Measurements from ENCODE around the gene STK32B. TPM values are rescaled to one million over a fixed set of nuclear protein-coding genes. Genes with fewer than 3 reads are reported as not detected.

Gene STK32B
- total and polyA plus RNA-seq, 2 experiments from 2014 or later = 0.71 to 2.3 TPM

- H3F3A ChIP-seq (replicated peaks; ENCODE audit: low read depth) = no peaks in the 10 kb centered on the region
- Mint-ChIP-seq H3K4me3 (no peak overlapping the region), H3K4me1 (peaks cover 2% of the 10 kb centered on the region; the same call in 2 of the 3 replicates), H3K27ac (no peak overlapping the region), H3K27me3 (ENCODE audit: insufficient read depth, low read depth, poor library complexity) (peaks cover 3% of the 10 kb centered on the region), H3K36me3 (ENCODE audit: low read depth) (no peaks in the 10 kb centered on the region), H3K9me3 (no peaks in the 10 kb centered on the region)
- TF ChIP-seq CTCF (conservative IDR thresholded peaks at IDR 0.05; ENCODE audit: low read depth in 2 of 2) (no peak), ZNF331 (CRISPR knock-in tag; IDR thresholded peaks at IDR 0.05; ENCODE audit: low read depth) (no peak), EZH2phosphoT487 (IDR thresholded peaks at IDR 0.05; ENCODE audit: unreplicated experiment) (no peak), STAT1 (IDR thresholded peaks at IDR 0.05; ENCODE audit: unreplicated experiment) (no peak), ZNF462 (CRISPR knock-in tag; IDR thresholded peaks at IDR 0.05) (no peak), JUNB (IDR thresholded peaks at IDR 0.05; ENCODE audit: unreplicated experiment) (no peak), NANOG (IDR thresholded peaks at IDR 0.05; ENCODE audit: borderline replicate concordance) (no peak), CREB1 (CRISPR knock-in tag; IDR thresholded peaks at IDR 0.05; ENCODE audit: low read depth) (no peak), POLR2AphosphoS5 (IDR thresholded peaks at IDR 0.05; ENCODE audit: low read depth) (no peak), EZH2 (IDR thresholded peaks at IDR 0.05; ENCODE audit: low read depth, unreplicated experiment) (no peak), REST (IDR thresholded peaks at IDR 0.05; ENCODE audit: unreplicated experiment) (no peak), ZNF114 (CRISPR knock-in tag; IDR thresholded peaks at IDR 0.05) (no peak), ETS1 (IDR thresholded peaks at IDR 0.05) (no peak)
- H3K27ac ChIP-seq (ENCODE audit: low read depth) = no peak overlapping the region
- no peaks in the 10 kb centered on the region for H3K36me3 ChIP-seq (ENCODE audit: insufficient read depth)
- ATAC-seq = peak; percentile 38; the same call in 2 of the 3 replicates
- DNase-seq (ENCODE audit: low spot score) = peak; percentile 16
- H3K9me2 ChIP-seq (ENCODE audit: insufficient read depth) = no peaks in the 10 kb centered on the region
- H3K4me1 ChIP-seq (ENCODE audit: insufficient read depth) = no peaks in the 10 kb centered on the region
- H3K4me2 ChIP-seq = no peak overlapping the region
- no peaks in the 10 kb centered on the region for H3K79me2 ChIP-seq (replicated peaks; ENCODE audit: insufficient read depth)
- H4K20me1 ChIP-seq (replicated peaks; ENCODE audit: insufficient read depth) = no peaks in the 10 kb centered on the region
- no peak overlapping the region; the same call in 1 of the 2 replicates for H2AFZ ChIP-seq
- H3K27me3 ChIP-seq (ENCODE audit: insufficient read depth) = no peaks in the 10 kb centered on the region
- H3K4me3 ChIP-seq = no peak overlapping the region
Observed at GRCh38 chr4:5467111-5467510, 415.8 kb downstream of the STK32B start.
